Endothelial cell of umbilical vein (primary cell): Measurements from ENCODE around the gene STATH. TPM values are rescaled to one million over a fixed set of nuclear protein-coding genes. Genes with fewer than 3 reads are reported as not detected.

Source experiments
- BruUV-seq: library from RNA; stranded (reverse); fragments of 400-500 nt; replicated peaks from 2 replicates; lab custom pipeline; 2021; lab: Mats Ljungman, UMichigan
- CTCF ChIA-PET: fragments of 300-600, 350-600 bp; sonication (Branson Sonifier 250); formaldehyde crosslinking; loops from one replicate; lab custom pipeline; 2021; ENCODE audit warnings: antibody characterized with exemption, inconsistent platforms; lab: Charles Lee
- POLR2A ChIA-PET: fragments of 300-600, 350-600 bp; sonication (Branson Sonifier 250); formaldehyde crosslinking; loops from one replicate; lab custom pipeline; 2021; ENCODE audit warnings: antibody characterized with exemption, inconsistent platforms; lab: Charles Lee
- DNase-seq: peaks from one replicate; pipeline ENCODE4 v3.0.0-alpha.2; 2011; ENCODE audit warnings: low read depth, low spot score
- FAIRE-seq: peaks from 2 replicates; lab custom pipeline; 2011; peaks lifted over from hg19 to GRCh38; lab: Jason Lieb, UNC
- H2AFZ ChIP-seq: 2 replicates; pipeline ENCODE4 v1.6.0; 2012; ENCODE audit warnings: low read depth, low read length, control low read depth, inconsistent platforms
- H3K27ac ChIP-seq: 2 replicates; pipeline ENCODE4 v1.5.1; 2011; ENCODE audit warnings: low read depth, mild to moderate bottlenecking, control low read depth, low read length, moderate library complexity; ENCODE audit not compliant: insufficient read depth
- H3K27me3 ChIP-seq, 2 experiments: 2 replicates each; pipeline versions ENCODE4 v1.6.0 to v1.6.1; 2011; ENCODE audit warnings: low read length in 2 of 2, mixed read lengths in 1 of 2; ENCODE audit not compliant: control insufficient read depth in 2 of 2, insufficient read depth in 2 of 2
- H3K36me3 ChIP-seq, 2 experiments: 2 replicates in 1 of 2; 3 replicates in 1 of 2; pipeline ENCODE4 v1.5.1; 2011; ENCODE audit warnings: low read length in 2 of 2, mild to moderate bottlenecking in 1 of 2, moderate library complexity in 1 of 2; ENCODE audit not compliant: control insufficient read depth in 2 of 2, insufficient read depth in 2 of 2; ENCODE audit errors: extremely low read depth in 1 of 2
- H3K4me1 ChIP-seq: 3 replicates; pipeline ENCODE4 v1.5.1; 2011; ENCODE audit warnings: mild to moderate bottlenecking, low read length; ENCODE audit not compliant: control insufficient read depth, insufficient read depth; ENCODE audit errors: extremely low read depth
- H3K4me2 ChIP-seq: 2 replicates; pipeline ENCODE4 v1.6.1; 2011; ENCODE audit warnings: low read length, control low read depth, mixed read lengths; ENCODE audit not compliant: insufficient read depth
- H3K4me3 ChIP-seq, 3 experiments: fragments of 200-600 bp in 1 of 3; sonication (generic), shearing (Covaris generic) in 1 of 3; replicated peaks in 1 of 3; 2 replicates each; pipeline ENCODE4 v1.5.1; 2011 to 2016; ENCODE audit warnings: control low read depth in 3 of 3, low read length in 3 of 3, mild to moderate bottlenecking in 2 of 3, inconsistent platforms in 1 of 3, low read depth in 1 of 3, moderate library complexity in 1 of 3; ENCODE audit not compliant: insufficient read depth in 1 of 3
- H3K79me2 ChIP-seq: 2 replicates; pipeline ENCODE4 v1.6.0; 2012; ENCODE audit warnings: low read length, inconsistent platforms; ENCODE audit not compliant: control insufficient read depth, insufficient read depth
- H3K9ac ChIP-seq: replicated peaks from 2 replicates; pipeline ENCODE3; 2011; ENCODE audit warnings: low read length, control low read depth; ENCODE audit not compliant: insufficient read depth; ENCODE audit errors: extremely low read depth
- H3K9me1 ChIP-seq: replicated peaks from 3 replicates; pipeline ENCODE4 v1.6.0; 2011; ENCODE audit warnings: mild to moderate bottlenecking, low read length; ENCODE audit not compliant: control insufficient read depth, insufficient read depth; ENCODE audit errors: extremely low read depth
- H3K9me3 ChIP-seq: replicated peaks from 2 replicates; pipeline ENCODE4 v1.5.1; 2012; ENCODE audit warnings: low read length, inconsistent platforms; ENCODE audit not compliant: control insufficient read depth, insufficient read depth
- H4K20me1 ChIP-seq: replicated peaks from 2 replicates; pipeline ENCODE3; 2011; ENCODE audit warnings: mild to moderate bottlenecking, low read length; ENCODE audit not compliant: control insufficient read depth, insufficient read depth; ENCODE audit errors: extremely low read depth
- CTCF ChIP-seq, 2 donors: IDR thresholded peaks; 1 replicate in 1 of 2; 2 replicates in 1 of 2; pipeline ENCODE4 v1.5.1; 2011; ENCODE audit warnings: low read length in 2 of 2, mild to moderate bottlenecking in 2 of 2, moderate library complexity in 2 of 2, control low read depth in 1 of 2, inconsistent platforms in 1 of 2, low read depth in 1 of 2; ENCODE audit not compliant: insufficient read depth in 1 of 2; ENCODE audit errors: extremely low read depth in 1 of 2
- EZH2 ChIP-seq: IDR thresholded peaks from 2 replicates; pipeline ENCODE4 v1.6.1; 2012; ENCODE audit warnings: borderline replicate concordance, low read depth, mild to moderate bottlenecking, moderate library complexity, low read length, inconsistent platforms; ENCODE audit not compliant: severe bottlenecking
- FOS ChIP-seq: IDR thresholded peaks from 2 replicates; pipeline ENCODE4 v1.6.1; 2011; ENCODE audit warnings: mild to moderate bottlenecking, low read length, moderate library complexity, borderline replicate concordance; ENCODE audit not compliant: insufficient read depth
- GATA2 ChIP-seq: IDR thresholded peaks from 2 replicates; pipeline ENCODE4 v1.7.0; 2011; ENCODE audit warnings: low read depth, mild to moderate bottlenecking, moderate library complexity, mixed read lengths, low read length; ENCODE audit not compliant: insufficient read length, insufficient read depth
- JUN ChIP-seq: IDR thresholded peaks from 2 replicates; pipeline ENCODE4 v1.6.1; 2011; ENCODE audit warnings: borderline replicate concordance, low read depth; ENCODE audit not compliant: insufficient read length, insufficient read depth
- MAX ChIP-seq: IDR thresholded peaks from 2 replicates; pipeline ENCODE4 v1.6.1; 2011; ENCODE audit not compliant: insufficient read depth, insufficient read length
- MYC ChIP-seq: IDR thresholded peaks from one replicate; pipeline ENCODE4 v1.6.1; 2011; ENCODE audit warnings: mild to moderate bottlenecking, low read depth, low read length
- POLR2A ChIP-seq: IDR thresholded peaks from 2 replicates; pipeline ENCODE4 v1.6.1; 2012; ENCODE audit warnings: low read depth, mild to moderate bottlenecking, control low read depth, low read length
- POLR2AphosphoS5 ChIP-seq: IDR thresholded peaks from 2 replicates; pipeline ENCODE4 v1.6.1; 2012; ENCODE audit warnings: low read depth, mild to moderate bottlenecking, control low read depth, low read length, moderate library complexity; ENCODE audit not compliant: insufficient read depth
- dilution Hi-C: fragments of 300-500 bp; cut with MboI; formaldehyde crosslinking; loops from one replicate; pipeline ENCODE4 v1.15.0; 2019; ENCODE audit warnings: low sequenced_read_pairs; ENCODE audit not compliant: extremely low pct_ligation_motif_present
- intact Hi-C: fragments of 100-400 bp; cut with micrococcal nuclease; formaldehyde crosslinking; loops from one replicate; pipeline ENCODE4 v1.10.0; 2022
- polyA plus RNA-seq, 4 experiments: library from polyadenylated mRNA; depleted of rRNA in 3 of 4; stranded (reverse) in 3 of 4; unstranded in 1 of 4; fragments of >200 nt; gene quantifications; 2 replicates each; pipeline versions ENCODE4 v1.2.1 to v1.2.3, GENCODE V29; 2011 to 2012; ENCODE audit warnings: missing spikeins in 1 of 4
- total RNA-seq: library from RNA; stranded (reverse); gene quantifications from 2 replicates; pipeline ENCODE4 v1.2.3, GENCODE V29; 2021

Gene STATH
- total and polyA plus RNA-seq, 2 donors (not counting 3 experiments of a cell fraction or from before 2014, with no cell fraction given) = not detected

DNA sequence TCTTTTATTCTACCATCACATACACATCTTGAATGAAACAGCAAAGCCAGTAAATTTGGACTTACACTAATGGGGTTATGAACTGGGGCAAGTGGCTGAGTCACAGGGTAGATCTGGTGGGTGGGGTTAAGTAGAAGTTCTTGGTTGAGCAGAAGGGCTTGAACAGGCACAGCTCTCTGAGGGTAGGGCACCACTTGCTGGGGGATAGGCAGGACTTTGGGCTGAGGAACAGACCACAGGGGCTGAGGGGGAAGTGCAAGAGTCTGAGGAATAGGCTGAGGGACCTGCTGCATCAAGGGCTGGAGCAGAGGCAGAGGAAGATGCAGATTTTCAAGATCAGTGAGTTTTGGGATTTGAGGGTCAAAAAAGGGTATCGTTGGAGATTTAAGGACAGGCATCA is 38.6 kb upstream of the STATH start:
- no peaks in the 10 kb centered on the region for H3K27me3 ChIP-seq
- dilution Hi-C loops (no loop called here), intact Hi-C loops (no loop called here)
- CTCF ChIA-PET = no interaction called here
- no peak overlapping the region for H3K4me3 ChIP-seq
- no peaks in the 10 kb centered on the region for H3K79me2 ChIP-seq
- no TSS peak for BruUV-seq
- TF ChIP-seq GATA2 (no peak), FOS (no peak), JUN (no peak), MAX (no peak), EZH2 (no peak), MYC (no peak), POLR2A (no peak), POLR2AphosphoS5 (no peak), CTCF (IDR thresholded peaks at IDR 0.05; ENCODE audit: extremely low read depth in 1 of 2, insufficient read depth in 1 of 2, low read depth in 1 of 2, low read length in 2 of 2) (no peak)
- H3K27ac ChIP-seq = no peak overlapping the region
- no peak for DNase-seq
- H4K20me1 ChIP-seq = no peaks in the 10 kb centered on the region
- no peaks in the 10 kb centered on the region for H3K4me1 ChIP-seq
- H3K4me2 ChIP-seq = no peak overlapping the region
- FAIRE-seq = no peak
- H3K9ac ChIP-seq = no peak overlapping the region
- no peaks in the 10 kb centered on the region for H3K36me3 ChIP-seq
- H3K9me1 ChIP-seq = no peaks in the 10 kb centered on the region
- no peak overlapping the region for H2AFZ ChIP-seq
- POLR2A ChIA-PET = no interaction called here
- no peaks in the 10 kb centered on the region for H3K9me3 ChIP-seq
